LNCAP (cell line): Measurements from ENCODE around the gene GABRR3.

Source experiments
- TF ChIP-seq, protein P1 (sequence below): fragments of 450-650 bp; IDR thresholded peaks from 2 replicates; pipeline ENCODE4 v1.5.1; 2017; ENCODE audit warnings: mild to moderate bottlenecking

Gene GABRR3

DNA sequence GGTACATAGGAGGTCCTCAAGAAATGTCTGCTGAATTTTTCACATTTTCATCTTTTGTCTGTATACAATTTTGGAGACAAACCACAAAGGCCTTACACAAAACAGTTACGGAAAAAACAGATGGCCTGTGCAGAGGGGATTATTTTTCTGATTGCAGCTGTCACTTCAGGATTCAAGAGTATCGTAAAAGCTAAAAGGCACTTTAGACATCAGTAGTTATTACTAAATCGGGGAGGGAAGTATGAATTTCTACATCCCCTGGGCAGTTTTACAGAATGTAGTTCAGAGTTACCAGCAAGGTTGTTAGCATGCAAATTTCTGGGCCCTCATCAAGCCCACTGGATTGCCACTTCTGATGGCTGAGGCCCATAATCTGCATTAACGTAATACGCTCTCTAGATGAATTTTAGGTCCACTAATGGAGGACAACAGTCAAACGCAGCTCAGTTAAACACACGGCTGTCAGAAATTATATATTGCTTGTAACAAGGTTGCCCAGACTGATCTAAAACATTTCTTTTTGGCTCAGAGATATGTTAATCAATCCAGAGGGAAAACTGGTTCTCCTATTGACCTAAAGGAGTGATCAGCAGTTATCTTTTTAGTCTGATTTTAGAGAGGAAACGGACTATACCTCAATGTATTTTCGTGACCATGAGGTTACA, 64.0 kb downstream of the GABRR3 start:
- TF ChIP-seq, protein P1, sequence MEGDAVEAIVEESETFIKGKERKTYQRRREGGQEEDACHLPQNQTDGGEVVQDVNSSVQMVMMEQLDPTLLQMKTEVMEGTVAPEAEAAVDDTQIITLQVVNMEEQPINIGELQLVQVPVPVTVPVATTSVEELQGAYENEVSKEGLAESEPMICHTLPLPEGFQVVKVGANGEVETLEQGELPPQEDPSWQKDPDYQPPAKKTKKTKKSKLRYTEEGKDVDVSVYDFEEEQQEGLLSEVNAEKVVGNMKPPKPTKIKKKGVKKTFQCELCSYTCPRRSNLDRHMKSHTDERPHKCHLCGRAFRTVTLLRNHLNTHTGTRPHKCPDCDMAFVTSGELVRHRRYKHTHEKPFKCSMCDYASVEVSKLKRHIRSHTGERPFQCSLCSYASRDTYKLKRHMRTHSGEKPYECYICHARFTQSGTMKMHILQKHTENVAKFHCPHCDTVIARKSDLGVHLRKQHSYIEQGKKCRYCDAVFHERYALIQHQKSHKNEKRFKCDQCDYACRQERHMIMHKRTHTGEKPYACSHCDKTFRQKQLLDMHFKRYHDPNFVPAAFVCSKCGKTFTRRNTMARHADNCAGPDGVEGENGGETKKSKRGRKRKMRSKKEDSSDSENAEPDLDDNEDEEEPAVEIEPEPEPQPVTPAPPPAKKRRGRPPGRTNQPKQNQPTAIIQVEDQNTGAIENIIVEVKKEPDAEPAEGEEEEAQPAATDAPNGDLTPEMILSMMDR, result no peak

DNA sequence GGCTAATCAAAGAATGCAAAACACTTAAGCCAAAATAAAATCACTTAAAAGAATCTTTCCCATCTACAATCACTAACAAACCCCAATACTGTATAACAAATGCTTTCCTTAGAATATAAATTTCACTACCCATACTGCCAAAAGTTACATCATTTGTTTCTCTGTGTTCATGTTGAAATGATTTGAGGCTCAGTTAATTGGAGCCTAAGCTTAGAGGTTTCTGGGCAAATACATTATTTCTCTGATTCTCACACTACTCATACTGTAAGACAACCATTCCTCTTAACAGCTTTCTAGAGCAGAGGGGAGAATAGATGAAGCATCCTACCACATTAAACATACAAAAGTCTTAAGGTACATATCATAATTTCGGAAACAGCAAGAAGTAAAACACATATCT, 65.0 kb downstream of the GABRR3 start:
- TF ChIP-seq, protein P1, result no peak

DNA sequence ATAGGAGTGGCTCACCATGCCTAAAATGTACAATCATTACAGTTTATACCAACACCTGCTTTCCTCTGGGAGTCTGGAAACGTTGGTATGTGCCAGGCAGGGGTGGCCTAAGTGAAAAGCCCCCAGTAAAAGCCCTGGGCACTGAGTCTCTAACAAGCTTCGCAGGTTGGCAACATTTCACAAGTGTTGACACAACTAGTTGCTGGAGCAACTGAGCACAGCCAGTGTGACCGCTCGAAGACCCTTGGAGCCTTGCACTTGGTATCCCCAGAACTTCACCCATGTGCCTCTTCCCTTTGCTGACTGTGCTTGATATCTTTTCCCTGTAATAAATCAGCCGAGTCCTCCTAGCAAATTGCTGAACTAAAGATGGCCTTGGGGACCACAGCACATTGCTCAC, 65.6 kb downstream of the GABRR3 start:
- TF ChIP-seq, protein P1, result no peak

DNA sequence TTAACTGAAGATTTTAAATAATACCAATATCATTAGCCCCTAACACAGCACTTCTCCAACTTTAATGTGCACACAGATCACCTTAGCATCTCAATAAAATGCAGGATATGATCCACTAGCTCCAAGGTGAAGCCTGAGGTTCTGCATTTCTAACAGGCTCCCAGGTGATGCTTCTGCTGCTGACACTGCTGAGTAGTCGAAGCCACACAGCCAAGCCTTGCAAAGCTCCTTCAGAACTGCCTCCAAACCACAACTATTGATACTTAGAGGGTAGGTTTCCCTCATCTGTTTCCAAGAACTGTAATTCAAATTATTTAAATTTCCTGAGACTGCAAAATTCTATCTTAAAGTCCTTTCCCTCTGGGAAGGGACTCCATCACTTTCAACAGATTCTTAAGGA, 66.7 kb downstream of the GABRR3 start:
- TF ChIP-seq, protein P1, result no peak

DNA sequence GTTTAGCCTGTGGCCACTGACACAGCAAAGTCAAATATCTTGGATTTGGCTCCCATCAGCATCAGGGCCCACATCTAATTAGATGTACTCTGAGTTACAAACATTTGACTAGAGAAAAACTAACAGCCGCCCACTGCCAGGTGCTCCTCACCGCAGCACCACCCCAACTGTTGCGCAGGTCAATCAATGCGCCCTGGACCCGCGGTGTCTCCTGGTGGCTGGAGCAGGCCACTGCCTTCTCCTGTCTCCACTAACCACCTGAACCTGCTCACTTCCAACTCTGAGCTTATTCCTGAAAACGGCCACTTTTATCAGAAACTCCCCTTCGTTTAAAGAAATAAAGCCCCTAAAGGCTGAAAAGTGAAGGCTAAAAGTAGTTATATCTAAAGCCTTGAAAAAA, 67.1 kb downstream of the GABRR3 start:
- TF ChIP-seq, protein P1, result no peak

DNA sequence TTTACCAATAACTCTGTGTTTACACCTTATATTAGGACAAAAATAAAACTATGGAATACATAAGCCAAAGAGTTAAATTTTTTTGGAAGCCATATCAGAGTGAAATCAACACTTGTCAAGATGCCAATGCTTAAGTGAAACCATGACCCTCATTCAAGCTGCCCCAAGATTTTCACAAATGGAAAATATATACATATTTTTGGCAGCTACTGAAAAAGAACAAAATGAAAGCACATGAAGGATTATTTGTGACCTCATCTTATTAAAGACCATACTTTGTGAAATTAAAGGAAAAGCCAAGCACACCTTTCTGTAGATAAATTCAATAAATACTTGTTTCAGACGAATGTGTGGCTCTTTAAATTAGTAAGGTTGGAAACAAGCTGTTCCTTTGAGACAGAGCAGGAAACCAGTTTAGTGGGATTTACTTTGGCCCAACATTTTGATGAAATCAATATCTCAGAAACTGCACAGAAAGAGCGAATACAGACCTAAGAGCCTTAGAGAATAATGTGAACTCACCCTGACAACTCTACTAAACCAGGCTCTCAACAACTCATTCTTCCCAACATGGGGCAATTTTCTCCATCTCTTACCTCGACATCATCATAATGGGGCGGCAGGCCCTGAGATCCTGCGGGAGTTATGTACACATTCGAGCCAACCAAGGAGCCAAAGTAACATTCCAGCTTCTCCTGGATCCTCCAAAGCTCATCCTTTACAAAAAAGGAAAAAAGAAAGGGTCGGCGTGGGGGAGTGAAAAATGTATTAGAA, 73.9 kb downstream of the GABRR3 start:
- TF ChIP-seq, protein P1, result no peak

DNA sequence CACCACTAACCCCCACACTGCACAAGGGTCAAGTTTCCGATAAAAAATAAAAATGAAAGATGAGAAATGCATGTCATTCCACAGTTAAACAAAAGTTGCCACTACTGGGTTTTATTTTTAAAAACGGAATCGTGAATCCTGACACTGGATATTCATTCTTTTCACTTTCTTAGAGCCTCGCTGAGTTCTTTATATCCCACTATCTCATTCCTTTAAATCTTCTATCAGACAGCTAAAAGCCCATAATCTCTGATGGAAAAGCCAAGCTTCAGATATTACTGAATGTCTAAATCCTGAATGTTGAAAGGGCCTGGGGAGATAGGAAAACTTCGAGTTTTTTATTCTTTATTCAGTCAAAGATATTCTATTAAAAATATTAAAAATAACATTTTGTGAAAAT, 74.6 kb downstream of the GABRR3 start:
- TF ChIP-seq, protein P1, result no peak
